NCI-H187 (cell line): ENCODE results near the gene GARNL3.
A peak's percentile ranks its signal among the peaks of the same experiment; 100 is the strongest.

Source experiments
- DNase-seq, 2 experiments: peaks; one replicate each; lab custom pipeline; 2025; lab: John Stamatoyannopoulos, UW

GARNL3 gene

DNA sequence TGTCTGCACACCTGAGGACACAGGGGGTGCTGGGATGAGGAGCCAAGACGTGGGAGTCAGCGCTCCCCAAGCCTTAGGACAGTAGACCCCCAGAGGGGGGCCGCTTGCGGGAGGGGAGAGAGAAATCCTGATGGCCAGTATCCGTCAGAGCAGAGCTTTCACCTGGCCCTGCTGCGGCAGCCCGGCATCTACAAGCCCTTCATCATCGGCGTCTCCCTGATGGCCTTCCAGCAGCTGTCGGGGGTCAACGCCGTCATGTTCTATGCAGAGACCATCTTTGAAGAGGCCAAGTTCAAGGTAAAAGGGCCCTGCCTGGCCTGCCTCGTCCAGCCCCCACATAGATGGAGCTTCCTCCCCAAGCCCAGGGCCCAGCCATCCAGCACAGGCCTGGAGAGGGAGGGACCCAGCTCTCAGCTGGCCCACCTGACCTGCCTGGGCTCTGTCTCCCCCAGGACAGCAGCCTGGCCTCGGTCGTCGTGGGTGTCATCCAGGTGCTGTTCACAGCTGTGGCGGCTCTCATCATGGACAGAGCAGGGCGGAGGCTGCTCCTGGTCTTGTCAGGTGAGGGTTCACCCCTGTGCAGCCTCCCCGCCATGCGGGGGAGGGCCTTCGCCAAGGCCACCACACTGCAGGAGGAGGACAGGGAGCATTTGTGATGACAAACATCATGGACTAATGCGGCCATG, 139.1 kb downstream of the GARNL3 start:
- DNase-seq = no peak

DNA sequence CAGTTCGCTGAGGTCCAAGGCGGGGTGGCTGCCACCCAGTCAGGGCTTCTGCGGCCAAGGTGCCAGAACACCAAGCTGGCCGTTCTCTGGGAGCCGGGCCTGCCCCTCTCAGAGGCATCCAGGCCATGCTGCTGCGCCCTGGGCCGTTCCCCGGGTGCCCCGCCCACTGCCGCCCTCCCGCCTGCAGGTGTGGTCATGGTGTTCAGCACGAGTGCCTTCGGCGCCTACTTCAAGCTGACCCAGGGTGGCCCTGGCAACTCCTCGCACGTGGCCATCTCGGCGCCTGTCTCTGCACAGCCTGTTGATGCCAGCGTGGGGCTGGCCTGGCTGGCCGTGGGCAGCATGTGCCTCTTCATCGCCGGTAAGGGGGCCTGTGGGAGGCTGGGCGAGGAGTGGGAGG, 140.1 kb downstream of the GARNL3 start:
- DNase-seq = no peak

DNA sequence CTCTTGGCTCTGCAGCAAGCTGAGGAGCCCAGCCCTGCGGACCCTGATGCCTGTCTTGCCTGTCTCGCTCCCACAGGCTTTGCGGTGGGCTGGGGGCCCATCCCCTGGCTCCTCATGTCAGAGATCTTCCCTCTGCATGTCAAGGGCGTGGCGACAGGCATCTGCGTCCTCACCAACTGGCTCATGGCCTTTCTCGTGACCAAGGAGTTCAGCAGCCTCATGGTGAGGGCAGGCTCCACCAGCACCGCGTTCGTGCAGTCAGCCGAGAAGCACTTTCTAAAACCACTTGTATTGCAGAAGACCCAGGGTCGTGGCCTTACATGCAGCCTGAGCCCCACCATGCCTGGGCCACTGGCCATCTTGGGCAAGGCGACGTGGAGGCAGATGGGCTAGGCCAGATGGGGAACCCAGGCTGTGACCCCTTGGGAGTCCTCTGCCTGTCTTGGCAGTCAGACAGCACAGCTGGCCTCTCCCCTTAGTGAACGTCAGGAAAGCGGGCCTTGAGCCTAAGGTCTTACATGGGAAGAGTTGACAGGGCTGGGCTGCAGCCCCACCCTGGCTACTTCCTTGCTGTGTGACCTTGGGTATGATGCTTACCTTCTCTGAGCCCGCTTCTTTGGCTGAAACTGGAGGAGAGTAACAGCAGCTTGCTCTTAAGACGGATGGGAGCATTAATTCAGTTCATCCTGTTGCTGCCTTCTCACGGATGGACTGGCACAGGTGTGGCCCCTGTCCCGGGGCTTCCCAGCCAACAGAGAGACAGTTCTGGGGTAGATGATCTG, 141.0 kb downstream of the GARNL3 start:
- no peak for DNase-seq

DNA sequence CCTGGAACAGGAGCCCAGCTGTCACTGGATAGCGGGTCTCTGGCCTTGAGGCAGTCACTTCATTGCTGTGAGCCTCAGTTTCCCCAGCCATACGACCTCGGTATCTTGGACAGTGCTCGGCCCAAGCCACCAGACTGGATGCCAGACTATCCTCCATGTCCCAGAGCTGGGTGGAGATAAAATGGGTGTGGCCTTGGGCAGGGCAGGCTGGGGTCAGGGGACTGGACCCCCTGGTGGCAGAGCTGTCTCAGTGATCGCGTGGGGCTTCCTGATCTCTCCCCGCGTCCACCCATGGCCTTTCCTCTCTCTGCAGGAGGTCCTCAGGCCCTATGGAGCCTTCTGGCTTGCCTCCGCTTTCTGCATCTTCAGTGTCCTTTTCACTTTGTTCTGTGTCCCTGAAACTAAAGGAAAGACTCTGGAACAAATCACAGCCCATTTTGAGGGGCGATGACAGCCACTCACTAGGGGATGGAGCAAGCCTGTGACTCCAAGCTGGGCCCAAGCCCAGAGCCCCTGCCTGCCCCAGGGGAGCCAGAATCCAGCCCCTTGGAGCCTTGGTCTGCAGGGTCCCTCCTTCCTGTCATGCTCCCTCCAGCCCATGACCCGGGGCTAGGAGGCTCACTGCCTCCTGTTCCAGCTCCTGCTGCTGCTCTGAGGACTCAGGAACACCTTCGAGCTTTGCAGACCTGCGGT, 142.4 kb downstream of the GARNL3 start:
- no peak for DNase-seq

DNA sequence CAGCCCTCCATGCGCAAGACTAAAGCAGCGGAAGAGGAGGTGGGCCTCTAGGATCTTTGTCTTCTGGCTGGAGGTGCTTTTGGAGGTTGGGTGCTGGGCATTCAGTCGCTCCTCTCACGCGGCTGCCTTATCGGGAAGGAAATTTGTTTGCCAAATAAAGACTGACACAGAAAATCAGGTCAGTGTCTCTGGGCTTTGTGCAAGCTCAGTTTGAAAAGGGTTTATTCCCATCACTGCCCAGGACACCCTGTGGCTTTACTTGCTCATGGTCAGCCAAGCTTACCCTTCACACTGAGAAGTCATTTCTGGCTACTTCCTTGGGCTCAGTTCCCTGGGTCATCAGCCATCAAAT, 142.9 kb downstream of the GARNL3 start:
- no peak for DNase-seq

DNA sequence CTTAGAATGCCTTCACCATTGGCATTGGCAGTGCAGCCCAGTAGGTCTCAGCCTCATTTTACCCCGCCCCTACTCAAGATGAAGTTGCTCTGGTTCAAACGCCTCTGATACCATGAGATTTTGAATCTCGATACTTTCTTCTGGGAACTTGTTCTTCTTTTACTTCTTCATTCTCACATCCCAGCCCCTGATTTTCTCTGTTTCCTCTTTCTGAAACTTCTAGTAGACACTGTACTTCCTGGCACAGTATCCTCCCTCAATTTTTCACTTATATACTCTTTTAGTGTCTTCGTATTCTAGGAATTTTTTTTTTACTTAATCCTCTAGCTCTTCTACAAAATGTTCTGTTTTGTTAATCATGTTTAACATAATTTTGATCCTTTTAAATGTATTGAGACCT, 146.5 kb downstream of the GARNL3 start:
- no peak for DNase-seq

DNA sequence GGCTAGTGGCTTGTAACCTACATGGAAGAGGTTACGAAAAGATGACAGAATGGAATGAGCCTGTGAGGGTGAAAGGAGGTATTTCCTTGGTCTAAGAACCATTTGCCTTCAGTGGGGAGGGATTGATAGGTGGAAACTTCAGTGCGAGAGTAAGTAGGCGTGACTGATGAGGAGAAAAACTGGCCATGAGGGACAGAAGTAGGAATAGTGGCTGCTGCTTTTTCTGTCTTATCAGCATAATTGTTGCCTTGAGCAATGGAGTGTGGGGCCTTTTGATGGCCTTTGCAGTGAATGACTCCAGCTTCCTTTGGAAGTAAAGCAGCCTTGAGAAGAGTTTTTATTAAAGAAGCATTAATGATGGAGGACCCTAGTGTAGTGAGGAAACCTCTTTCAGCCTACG, 150.6 kb downstream of the GARNL3 start:
- DNase-seq = no peak

DNA sequence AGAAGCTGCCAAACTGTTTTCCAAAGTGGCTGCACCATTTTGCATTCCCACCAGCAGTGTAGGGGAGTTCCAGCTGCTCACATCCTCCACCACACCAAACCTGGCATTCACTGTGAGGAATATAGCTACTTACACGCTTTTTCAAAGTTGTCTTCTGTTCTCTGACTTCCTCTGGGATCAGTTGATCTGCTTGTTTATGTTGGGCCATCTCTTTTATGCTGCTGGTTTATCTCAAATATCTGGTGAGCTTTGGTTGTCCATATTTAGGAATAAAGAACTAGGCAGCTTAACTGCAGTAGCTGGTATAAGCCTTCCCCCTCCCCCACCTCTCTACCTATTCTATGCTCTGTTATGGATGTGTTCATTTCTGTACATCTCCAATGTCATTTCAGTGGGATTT, 151.1 kb downstream of the GARNL3 start:
- DNase-seq = no peak

DNA sequence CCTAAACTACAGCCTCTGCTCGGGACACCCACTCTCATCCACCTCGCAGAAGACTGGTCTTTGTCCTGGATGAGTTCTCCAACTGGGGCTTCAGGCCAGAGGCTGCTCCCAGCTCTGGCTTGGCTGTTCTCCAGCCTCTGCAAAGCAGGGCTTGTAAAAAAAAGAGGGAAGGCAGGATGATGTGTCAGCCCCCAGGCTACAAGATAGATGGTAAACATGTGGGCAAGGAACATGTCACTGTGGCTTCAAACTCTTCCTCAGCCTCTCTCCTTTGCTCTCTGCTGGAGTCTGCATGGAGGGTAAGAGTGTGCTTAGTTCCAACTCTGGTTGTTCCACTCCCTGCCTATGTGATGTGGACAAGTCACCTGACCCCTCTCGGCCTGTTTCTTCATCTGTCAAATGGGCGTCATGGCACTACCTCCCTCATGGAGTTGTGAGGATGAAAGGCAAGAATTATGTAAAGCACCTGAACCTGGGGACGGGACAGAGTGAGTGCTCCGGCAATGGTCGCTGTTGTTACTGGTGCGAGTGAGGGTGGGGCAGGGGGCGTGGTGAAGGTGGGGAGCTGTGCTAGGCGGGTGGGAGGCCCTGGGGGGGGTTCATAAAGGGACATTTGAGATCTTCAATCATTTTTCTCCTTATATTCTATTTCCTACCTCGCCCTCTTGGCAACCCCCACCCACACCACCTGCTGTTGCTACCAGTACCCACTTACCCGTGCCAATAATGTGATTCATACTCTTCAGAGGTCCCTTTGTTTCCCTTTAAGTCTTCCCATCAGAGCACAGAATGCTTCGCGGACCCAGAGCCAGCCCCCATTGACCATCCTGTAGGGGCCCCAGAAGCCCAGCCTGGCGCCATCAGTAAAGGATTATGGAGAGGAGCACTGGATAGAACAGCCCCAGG, 152.8 kb downstream of the GARNL3 start:
- no peak for DNase-seq

DNA sequence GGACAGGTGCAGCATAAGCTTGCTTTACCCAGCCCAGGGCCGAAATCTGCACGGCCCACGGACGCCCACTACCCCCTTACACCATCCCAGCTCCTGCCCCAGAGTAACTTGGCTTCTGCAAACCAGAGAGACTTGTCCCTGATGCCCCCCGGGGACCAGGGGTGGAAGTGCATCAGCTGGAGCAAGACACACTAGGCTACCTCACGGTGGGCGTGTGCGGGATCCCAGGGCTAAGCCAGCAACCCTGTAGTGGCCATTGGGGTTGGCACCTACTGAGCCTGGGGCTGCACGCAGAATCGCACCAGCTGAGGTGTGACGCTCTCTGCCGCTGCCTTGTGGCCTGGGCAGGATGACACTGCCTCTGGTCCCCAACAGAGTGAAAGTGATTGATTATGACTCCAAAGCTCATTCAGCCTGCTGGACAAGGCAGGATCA, 153.5 kb downstream of the GARNL3 start:
- DNase-seq = no peak

DNA sequence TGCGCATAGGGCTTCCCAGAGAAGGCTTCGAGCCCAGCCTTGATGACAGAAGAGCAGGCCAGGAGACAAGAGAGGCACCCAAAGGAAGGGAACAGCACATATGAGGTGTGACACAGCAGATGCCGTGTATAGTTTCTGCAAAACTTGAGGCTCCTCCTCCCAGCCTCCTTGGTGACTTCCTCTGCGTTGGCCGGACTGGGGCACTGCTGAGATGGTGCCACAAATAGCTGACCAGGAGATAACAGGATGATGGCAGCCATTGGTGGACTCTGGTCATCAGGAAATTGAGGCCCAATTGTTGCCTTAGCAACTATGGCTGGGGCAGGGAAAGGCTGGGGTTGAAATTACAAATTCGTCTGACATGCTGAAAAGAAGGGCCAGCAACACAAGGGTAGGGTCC, 154.8 kb downstream of the GARNL3 start:
- no peak for DNase-seq

DNA sequence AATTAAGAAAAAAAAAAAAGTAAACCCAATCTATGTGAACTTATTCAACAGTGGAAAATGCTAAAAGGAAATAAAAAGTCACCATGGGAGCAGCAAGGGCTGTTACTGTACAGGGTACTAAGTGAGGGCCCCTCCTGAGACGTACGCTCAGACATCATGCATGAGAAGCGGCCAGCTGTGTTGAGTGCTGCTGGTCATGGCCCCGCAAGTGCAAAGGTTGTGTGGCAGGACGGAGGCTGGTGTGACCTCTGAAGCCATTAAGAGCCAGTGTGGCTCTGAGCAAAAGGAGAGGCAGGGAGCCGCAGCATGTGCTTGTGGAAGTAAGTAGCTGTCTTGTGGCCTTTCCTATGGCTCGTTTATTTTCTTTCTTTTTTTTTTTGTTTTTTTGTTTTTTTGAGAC, 156.5 kb downstream of the GARNL3 start:
- DNase-seq = no peak

DNA sequence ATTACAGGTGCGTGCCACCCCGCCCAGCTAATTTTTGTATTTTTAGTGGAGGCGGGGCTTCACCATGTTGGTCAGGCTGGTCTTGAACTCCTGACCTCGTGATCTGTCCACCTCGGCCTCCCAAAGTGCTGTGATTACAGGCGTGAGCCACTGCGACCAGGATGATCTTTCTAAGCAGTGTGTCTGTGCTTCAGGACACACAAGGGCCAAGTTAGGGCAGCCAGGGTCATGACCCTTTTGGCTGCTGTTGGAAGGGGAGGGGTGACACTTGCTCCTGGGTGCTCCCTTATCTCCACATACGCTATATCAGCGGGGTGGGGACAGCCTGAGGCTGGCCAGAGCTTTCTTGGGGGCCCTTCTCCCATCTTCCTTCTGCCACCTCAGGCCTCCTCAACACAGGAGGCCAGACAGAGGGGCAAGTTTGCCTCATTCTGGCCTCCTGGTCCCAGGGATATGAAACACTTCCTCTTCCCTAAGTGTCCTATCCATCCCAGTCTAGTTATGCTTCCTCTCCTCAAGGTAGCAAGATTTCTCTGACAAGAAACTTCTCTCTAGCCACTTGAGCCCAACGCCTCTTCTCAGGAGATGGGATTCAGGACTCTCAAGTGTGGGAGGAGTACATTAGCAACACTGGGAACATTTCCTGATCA, 157.7 kb downstream of the GARNL3 start:
- DNase-seq = no peak

DNA sequence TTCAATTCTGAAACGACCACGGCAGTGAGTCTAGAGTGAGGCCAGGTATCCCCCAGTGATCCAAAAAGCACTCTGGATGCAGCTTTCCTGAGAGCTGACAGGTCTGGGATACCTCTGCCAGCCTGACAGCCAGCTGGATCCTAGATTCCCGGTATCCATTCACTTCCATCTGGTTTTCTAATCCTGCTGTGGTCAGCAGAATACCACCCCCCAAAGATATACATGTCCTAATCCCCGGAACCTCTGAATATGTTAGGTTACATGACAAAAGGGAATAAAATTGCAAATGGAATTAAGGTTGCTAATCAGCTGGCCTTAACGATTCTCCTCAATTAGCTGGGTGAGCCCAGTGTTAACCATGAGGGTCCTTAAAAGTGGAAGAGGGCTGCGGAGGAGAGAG, 158.2 kb downstream of the GARNL3 start:
- DNase-seq = no peak

DNA sequence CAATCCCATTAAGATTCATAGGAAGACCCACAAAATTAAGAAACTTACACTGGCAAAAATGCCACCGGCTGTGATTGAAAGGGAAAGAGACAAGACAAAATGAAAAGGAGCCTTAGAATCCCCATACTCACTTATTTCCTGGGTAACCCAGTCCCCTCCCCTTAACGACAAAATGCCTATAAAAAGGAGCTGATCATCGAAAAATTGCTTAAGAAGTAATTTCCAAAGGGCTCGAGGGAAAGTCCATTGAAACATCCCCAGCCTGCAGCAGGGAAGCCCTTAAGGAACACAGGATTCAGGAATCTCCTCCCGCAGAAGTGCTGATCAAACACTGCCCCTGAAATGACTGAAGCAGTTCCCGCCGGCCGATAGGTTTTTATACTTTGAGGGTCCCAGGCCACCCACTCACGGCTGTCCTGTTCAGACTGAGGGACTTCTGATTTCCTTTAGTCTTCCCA, 158.9 kb downstream of the GARNL3 start:
- DNase-seq = no peak

DNA sequence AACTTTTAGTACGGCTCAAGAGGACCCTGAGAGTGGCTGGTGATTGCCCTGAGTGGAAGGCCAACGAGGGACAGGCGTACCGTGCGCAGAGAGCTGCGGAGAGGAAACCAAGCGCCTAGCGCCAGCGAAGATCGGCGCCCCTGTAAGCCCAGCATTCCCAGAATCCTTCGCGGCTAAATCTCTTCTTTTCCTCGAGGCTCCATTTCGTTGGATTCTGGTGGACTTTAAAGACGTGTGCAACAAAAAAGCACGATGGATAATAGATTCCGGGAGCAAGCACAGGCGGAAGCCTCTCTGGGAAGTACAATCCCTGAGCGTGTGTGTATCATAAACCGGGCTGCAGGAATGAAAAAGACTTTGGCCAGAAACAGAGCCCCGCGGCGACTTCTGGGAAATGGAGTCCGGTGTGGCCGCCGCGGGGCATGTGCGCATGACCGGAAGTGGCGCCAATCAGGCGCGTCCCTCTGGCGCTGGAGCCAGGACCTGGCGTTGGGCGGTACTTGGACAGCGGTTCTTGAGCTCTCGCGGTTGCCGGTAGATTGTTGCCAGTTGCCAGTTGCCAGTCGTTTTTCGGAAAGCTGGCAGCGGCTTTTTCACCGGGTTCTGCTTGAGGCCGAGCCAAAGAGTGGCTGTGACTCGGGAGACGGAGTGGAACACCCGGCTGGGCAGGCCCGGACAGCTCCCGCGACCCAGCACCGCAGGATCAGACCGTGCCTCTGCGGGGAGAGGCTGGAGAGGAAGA, 159.5 kb downstream of the GARNL3 start, which contains the start of gene ZNF79:
Gene ZNF79 (plus strand): TSS at position 449 of the 742 bp plus-strand sequence. CDS start 406 bp downstream, outside the sequence.
- peak; percentile 70 to 74 for DNase-seq

DNA sequence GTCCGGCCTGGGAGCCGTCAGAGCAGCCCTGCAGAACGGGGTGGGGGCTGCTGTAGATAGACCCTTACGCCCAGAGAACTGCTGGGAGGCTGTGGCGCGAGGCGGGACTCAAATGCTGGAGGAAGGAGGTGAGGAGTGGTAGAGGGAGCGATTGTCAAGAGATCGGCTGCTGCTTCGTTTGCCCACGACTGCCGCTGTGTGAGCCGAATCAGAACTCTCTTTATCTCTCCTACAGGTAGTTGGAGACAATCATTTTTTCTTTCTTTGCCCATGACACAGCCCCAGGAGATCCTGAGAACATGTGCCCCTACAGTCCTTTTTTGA, 160.1 kb downstream of the GARNL3 start:
- DNase-seq = no peak

DNA sequence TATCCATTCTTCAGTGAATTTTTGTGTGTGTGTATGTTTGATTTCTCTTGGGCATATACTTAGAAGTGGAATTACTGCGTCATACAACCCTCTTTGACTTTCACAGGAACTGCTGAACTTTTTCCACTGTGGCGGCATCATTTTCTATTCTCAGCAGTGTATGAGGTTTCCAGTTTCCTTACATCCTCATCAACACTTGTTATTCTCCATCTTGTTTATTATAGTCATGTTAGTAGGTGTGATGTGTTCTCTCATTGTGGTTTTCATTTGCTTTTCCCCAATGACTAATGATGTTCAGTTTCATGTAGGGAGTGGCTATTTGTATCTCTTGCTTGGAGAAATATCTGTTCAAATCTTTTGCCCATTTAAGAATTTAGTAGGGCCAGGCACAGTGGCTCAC, 162.2 kb downstream of the GARNL3 start:
- no peak for DNase-seq

DNA sequence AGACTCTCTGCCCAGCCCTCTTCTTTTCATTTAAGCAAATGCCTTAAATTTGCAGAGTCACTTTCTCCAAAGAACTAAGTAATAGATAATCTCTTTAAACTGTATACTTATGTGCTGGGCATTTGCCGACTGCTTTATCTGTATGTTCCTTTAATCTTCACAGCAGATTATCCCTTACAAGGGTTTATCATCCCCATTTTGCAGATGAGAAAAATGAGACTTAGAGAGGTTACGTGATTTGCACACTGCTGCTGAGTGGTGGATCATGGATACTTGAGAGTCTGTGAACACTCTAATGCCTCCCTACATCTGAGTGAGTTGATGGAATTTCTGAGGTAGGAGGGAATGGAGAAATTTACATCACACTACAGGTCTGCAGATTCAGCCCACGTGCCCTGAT, 163.8 kb downstream of the GARNL3 start:
- DNase-seq = no peak

DNA sequence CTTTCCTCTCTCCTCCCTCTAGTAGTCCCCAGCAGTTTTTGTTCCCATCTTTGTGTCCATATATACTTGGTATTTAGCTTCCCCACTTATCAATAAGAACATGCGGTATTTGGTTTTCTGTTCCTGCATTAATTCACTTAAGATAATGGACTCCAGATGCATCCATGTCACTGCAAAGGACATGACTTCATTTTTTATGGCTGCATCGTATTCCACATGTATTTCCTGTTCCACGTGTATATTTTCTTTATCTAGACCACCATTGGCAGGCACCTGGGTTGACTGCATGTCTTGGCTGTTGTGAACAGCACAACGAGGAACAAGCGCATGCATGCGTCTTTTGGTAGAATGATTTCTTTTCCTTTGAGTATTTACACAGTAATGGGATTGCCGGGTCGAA, 165.8 kb downstream of the GARNL3 start:
- no peak for DNase-seq
